ENCODE measurements around the gene SORBS2. TPM values are rescaled to one million over a fixed set of nuclear protein-coding genes. Genes with fewer than 3 reads are reported as not detected.

SORBS2 gene
- total RNA-seq, 2 experiments from 2014 or later = not detected

DNA sequence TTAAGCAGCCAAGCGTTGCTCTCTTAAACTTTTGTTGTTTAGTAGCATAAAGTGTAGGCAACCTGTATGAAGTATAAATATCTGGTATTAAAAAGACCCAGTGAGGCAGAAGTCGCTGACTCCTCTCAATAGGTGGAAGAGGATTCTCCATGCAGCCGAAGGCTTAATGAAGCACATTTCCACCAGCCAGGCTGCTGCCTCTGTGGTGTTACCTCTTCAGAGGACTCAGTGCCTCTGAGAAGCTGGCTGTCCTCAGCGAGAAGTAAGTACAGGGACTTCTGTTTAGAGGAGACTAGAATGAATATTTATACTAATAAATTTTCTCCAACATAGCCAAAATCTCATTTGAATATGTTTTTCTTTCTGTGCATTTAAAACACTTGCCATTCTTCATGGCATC is 6.0 kb downstream of the SORBS2 start:
- CTCF ChIA-PET = no interaction called here
- POLR2A ChIA-PET = no interaction called here

DNA sequence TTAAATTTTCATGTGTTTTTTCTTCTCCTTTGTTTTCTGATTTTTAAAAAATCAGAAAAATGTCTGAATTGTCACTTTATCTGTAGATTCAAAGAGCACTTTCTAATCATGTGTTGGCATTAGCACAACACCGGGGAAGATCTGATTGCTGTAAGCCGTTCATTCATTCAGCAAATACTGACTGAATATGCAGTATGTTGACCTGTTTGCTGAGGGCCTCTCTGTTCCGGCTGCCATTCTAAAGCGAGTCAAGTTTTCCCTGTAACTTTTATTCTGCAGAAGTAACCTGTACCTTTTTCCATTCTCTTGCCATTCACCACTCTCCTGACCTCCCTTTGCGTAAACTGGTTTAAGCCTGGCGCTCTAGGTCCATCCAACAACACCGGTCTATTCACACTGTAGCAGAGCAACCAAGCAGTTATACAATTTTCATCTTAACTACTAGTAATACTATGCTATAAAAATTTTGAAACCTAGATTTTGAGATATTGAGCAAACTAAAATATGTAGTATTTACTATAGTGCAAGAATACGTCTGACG is 6.7 kb downstream of the SORBS2 start:
- ChIA-PET CTCF (no interaction called here), POLR2A (no interaction called here)

DNA sequence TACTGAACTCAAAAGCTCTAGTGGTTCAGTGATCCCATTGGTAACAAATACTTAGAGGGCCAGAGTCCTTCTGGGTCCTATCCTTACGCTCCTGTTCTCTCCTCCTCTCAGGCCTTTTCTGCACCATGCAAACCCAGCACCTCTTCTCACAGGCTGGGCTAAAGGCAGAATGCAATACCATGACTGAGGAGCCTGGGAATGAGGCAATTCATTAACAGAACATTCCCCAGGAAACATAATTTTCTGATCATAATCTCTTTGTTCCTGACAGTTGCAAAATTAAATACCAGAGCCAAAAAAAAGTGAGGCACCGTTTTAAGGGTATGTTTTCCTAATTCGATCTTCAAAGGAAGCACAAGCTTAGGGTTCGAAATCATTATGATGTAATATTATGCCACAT is 9.0 kb downstream of the SORBS2 start:
- ChIA-PET POLR2A (no interaction called here), CTCF (no interaction called here)

DNA sequence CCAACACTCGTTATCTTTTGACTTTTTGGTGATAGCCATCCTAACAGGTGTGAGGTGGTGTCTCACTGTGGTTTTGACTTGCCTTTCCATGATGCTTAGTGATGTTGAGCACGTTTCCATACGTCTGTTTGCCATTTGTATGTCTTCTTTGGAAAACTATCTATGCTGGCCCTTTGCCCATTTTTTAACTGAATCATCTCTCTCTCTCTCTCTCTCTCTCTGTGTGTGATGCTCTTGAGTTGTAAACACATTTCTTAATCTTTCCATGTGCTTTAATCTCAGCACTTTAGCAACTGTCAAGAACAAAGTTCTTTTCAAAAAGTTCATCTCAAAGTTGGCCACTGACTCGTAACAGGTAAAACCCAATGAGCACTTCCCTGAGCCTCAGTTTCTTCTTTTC is 10.5 kb downstream of the SORBS2 start:
- POLR2A ChIA-PET = no interaction called here
- CTCF ChIA-PET = no interaction called here

DNA sequence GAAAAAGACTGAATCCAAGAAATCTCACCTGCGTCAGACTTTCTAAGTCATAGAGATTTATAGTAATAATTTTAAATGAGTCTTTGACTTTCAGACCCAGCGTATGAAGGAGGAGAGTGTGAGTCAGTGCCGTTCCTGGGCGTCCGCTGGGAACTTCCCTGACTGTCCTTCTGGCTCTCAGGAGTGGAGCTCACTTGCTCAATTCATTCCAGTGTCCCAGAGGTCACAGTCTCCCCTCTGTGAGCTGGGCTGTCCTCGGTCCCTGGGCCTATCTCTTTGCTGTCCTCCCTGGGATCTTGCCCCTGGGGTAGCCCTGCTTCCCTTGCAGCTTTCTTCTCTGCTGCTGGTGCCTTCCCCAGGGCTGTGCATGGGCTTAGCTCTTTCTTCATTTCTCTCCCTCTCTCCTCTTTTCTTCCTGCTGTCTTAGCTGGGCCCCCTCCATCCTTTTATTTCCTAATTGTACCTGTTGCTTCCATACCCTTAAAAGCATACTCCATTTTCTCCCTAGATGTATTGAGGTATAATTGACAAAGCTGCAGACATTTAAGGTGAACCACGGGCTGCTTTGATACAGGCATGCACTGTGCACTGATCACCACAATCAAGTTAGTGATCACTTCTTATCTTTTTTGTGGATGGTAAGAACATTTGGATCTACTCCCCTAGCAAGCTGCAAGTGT is 11.6 kb downstream of the SORBS2 start:
- POLR2A ChIA-PET = no interaction called here
- CTCF ChIA-PET = no interaction called here

DNA sequence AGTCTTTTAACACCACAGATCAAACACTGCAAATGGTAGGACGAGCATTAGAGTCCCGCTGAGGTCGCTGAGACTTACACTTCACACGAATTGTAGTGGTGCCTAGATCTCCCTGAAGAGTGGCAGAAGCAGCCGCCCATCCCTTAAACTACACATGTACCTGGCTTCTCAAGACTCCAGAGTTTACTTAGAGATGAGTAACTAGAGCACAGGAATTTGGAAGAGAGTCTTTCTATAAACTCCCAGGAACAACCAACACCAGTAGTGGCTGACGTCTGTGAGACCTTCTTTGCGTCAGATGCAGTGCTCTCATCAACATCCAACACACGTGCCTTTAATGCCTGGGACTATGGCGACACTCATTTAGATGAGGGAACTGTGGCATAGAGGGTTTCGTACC is 12.6 kb downstream of the SORBS2 start:
- CTCF ChIA-PET = no interaction called here
- POLR2A ChIA-PET = no interaction called here

DNA sequence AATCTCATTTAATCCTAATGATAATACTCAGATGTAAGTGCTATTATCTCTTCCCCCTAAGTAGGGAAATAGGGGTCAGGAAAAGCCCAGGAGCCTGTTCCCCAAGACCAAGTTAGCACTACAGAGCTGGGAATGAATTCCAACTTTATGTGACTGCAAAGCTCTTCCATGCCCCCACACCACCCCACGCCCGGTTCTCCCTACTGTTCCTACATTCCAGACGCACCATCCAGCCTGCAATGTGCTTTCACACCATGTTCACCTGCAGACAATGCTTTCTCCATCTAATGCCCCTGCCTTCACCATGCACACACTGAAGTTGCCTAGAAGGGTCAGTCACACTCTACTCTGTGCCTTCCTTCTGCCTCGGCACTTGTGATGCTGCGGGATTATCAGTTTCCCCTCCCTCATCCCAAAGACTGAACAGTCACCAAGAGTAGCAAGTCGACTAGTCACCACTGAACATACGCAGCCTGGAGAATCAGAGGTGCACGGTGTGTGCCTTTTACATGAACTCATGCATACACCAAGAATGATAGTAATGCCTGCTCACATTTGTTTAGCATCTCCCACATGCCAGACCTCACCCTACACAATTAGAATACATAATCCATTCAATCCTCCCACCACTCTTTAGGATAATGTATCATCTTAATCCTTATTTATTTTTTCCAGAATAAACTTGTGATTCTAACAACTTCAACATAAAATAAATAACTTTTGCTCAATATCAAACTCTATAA is 14.2 kb downstream of the SORBS2 start:
- POLR2A ChIA-PET = no interaction called here
- CTCF ChIA-PET = no interaction called here

DNA sequence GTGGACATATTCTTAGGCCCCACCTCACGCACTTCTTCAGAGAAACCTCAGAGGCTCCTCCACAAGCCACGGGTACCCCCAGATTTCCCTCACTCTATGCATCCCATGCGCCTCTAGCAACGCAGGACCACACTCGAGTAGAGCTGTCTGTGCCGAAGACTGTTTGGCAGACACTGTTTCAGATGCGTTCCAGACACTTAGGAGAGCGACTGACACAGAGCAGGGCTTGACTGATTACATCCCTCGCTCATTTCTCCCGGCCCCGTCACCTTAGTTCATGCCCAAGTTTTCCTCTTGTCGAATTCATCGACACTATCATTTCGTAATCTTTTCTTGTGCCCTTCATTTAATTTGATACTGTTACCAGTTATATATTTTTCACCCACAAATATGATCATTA is 15.0 kb downstream of the SORBS2 start:
- CTCF ChIA-PET = no interaction called here
- POLR2A ChIA-PET = no interaction called here

DNA sequence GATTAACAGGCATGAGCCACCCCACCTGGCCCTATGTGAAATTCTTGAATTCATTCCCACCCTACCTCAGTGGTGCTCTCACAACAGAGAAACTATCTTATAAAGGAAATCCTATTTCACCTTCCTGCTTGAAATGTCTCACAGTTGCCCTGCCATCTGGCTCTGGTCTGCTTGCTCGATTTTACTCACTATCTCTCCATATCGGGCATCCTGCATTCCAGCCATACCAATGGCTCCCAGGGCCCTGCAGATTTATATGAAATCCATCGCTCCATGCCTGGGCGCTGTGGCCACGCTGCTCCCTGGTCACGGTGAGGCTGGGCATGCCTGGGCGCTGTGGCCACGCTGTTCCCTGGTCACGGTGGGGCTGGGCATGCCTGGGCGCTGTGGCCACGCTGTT is 15.8 kb downstream of the SORBS2 start:
- CTCF ChIA-PET = no interaction called here
- POLR2A ChIA-PET = no interaction called here

DNA sequence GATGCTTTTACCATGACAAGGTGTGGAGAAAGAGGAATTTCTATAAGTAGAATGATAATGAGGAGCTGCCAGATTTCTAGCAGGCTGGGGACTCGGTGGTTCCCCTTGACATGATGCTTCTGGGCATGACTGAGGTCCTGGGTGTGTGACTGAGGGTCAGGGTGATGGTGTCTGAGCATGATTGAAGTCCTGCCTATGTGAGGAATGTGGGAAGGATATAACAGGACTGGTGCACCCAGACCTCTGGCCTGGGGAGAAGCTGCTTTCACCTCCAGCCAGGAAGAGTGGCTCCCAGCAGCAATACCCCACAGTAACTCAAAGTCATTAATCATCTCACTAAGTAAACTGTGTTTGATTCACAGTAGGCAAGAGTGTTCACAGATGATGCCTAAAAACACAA is 17.4 kb downstream of the SORBS2 start:
- ChIA-PET POLR2A (no interaction called here), CTCF (no interaction called here)

DNA sequence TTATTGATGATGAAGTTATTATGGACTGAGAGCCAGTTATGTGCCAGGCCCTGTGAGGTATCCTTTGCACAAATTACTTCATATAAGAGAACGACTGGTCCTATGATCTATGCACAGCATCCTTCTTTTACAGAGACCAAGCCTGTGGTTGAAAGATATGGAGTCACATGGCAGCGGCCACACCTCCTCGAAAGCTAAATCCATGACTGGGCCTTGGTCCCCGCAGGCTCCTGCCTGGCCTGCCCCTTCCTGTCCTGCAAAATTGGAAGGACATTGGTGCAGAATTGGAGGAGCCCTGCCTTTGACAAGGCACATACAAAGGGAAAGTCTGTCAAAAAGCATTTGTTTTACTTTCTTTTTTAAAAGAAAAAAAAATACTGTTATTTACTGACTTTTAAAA is 18.3 kb downstream of the SORBS2 start:
- ChIA-PET CTCF (interaction anchor here (0.7 kb wide), 1 partner anchor 83 kb away, joined by 3 read pairs; no protein-coding TSS in a partner anchor), POLR2A (no interaction called here)

DNA sequence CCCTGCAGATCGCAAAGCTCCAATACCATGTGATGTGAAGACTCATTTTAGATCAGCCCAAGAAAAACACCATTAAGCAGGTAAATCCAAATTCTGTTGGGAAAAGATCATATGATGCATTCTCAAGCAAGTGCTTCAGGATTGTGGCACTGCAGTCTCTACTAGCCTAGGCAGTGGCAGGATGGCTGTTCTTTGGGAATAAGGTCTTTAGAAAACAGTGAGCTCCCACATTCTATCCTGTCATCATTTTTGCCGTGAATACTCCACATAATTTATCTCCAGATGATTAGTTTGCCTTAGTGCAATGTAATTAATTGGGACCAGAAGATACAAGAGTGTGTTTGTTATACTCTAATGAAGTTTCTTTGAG is 18.9 kb downstream of the SORBS2 start:
- POLR2A ChIA-PET = no interaction called here
- CTCF ChIA-PET = interaction anchor here (0.7 kb wide), 1 partner anchor 82 kb away, joined by 3 read pairs; no protein-coding TSS in a partner anchor

DNA sequence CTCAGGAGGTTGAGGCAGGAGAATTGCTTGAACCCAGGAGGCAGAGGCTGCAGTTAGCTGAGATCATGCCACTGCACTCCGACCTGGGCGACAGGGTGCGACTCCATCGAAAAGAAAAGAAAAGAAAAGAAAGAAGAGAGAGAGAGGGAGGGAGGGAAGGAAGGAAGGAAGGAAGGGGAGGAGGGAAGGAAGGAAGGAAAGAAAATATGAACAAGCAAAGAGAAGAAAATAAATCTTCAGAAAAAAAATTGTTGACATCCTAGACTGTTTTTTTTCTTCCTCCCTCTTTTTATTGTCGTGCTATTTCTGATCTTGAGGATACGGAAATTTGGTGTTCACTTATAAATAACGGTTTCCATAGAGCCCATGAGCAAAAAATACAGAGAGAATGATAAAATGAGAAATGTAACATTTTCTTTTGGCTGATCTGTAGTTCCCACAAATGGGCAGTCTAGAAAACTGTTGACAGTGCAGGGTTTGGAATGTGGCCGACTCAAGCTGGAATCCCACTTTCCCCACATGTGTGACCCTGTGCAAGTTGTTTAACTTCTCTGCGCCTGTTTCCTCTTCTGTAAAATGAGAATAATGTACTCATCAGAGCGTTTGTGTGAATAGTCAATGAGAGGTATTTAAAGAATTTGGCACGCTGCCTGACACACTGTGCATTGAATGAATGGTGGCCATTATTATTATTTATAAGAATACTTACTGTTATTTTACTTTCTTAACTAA is 19.4 kb downstream of the SORBS2 start:
- ChIA-PET CTCF (no interaction called here), POLR2A (no interaction called here)

DNA sequence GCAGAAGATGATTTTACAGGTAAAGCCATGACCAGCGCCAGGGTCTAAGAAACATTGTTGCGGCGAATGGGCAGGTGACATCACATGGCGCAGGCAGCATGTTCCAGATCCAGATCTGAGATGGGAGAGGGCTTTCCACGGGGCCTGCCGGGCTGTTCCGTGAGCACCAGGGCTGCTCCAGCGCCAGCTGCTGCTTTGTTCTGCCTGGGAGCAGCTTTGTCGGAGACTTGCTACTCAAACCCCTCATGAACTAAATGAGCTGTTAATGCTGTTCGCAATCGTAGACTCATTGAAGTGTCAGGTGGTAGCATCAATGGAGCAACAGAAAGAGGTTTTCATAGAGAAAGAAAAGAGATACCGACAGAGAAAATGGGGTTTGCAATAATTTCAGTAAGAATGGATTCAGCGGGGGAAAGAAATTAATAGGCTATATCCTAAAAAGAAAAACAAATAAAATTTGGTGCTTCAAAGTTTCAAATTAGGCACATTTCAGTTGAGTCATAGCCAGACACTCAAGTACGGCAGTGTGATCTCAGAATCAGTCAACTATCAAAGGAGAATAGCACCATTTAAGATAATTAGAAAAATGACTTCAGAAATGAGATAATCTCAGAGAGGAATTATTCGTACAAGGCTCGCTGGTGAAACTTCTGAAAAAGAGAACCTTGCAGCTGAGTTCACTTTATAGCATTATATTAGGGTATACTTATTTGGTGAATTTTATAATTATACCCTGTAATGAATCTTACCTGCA is 23.9 kb downstream of the SORBS2 start:
- ChIA-PET POLR2A (no interaction called here), CTCF (no interaction called here)

DNA sequence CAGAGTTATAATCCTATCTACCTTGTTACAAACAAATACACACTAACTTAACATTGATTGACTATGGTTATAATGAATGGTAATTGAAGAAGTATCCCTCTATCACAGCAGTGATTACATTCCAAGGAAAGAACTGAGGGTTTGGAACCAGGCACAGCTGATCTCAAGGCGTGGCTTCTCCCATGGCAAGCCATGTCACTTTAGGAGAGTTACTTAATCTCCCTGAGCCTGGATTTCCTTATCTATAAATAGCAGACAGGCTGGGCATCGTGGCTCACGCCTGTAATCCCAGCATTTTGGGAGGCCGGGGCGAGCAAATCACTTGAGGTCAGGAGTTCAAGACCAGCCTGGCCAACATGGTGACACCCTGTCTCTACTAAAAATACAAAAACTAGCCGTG is 25.6 kb downstream of the SORBS2 start:
- ChIA-PET POLR2A (no interaction called here), CTCF (no interaction called here)

DNA sequence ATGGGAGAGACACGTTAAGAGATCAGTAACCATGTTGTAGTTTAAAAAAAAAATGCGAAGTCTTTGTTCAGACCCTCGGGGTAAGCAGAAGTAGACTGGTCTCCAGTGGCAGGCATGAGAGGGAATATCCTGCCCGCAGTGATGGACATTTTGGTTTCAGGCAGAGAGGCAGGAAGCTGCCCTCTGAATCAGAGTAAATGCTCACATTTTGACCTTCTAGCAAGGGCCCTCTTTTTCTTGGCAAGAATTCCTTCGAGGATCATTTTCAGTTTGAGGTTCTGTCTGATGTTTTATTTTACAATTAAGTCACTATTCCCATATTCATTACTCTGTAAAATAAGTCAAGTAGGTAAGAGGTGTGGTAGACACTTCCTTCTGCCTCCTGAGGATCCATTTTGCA is 28.4 kb downstream of the SORBS2 start:
- ChIA-PET POLR2A (no interaction called here), CTCF (no interaction called here)

DNA sequence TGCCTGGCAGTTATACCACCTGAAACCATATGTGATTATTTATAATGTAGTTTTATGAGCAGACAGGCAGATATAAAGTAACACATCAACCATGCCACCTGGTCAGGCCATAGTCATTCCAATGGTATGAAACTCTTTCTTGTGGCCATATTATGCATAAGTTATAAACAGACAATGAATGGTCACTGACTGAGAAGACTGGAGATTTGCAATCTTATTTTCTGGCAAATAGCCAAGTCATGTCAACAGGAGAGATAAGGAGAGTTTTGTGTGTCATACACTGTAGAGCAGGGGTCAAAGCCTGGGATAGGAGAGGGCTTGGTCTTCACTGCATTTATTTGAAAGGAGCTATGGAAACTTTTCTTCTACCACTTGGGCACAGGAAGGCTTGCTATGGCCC is 29.5 kb downstream of the SORBS2 start:
- ChIA-PET POLR2A (no interaction called here), CTCF (no interaction called here)

DNA sequence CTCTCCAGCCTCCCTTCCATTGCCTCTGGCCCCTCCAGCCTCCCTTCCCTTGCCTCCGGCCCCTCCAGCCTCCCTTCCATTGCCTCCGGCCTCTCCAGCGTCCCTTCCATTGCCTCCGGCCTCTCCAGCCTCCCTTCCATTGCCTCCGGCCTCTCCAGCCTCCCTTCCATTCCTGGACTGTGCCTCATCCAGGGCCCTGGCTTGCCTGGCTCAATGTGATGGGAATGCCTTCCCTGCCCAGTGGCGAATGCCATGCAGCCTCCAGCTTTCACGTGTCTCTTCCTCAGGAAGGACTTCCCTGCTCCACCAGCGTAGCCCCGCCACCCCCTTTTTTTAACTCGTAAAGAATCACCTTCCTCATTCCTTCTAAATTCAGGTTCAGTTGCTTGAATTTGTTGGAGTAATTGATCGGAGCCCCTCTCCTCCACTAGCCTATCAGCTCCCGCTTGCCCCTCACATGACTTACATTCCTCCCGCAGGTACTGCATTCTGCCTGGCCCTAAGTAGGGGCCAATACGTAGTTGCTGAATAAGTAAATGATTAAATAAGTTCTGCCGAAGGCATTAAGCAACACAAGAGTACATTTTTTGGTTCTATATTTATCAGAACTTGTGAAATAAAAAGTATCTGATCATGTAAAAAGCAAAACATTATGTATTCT is 30.3 kb downstream of the SORBS2 start:
- ChIA-PET POLR2A (no interaction called here), CTCF (no interaction called here)

DNA sequence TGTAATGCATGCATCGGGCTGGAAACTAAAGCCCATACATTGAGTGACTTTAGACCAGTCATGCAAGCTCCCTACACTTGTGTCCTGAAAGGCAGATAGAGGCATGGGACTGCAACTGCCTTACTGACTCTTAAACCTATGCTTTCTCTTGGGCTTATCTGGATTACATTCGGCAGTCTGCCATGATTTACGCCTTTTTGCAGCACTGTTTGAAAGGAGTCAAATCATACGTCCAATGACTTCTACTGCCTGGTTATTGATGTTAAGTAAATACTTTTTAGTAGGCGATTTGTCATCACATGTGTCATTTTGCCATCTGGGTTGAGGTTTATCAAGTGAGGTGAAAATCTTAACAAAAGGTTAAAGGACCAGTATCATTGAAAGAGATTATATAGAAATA is 31.5 kb downstream of the SORBS2 start:
- POLR2A ChIA-PET = no interaction called here
- CTCF ChIA-PET = no interaction called here

DNA sequence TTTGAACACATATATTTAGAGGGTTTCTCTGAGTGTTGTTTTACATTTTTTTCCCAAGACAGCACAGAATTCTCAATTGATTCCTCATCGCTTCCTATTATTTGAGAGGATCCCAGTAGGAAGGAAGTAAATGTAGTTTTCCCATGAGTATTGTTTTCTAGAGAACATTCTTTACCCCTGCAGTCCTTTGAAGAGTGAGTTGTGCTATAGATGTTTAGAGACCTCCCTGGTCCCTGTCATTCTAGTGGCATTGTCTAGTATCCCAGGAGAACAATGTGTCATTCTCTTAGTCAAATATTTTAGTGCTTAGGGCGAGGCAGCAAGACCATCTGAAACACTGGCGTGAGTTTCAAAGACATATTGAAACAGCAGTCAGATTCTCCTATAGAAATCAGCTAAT is 32.5 kb downstream of the SORBS2 start:
- ChIA-PET POLR2A (no interaction called here), CTCF (no interaction called here)

All from activated CD8-positive, alpha-beta memory T cell treated with anti-CD3 and anti-CD28 coated beads for 36 hours (primary cell).